Natural killer cell treated with Interleukin-12 subunit alpha and Interleukin-12 subunit beta and Interleukin-15 and Interleukin-18, amount 100 ng/mL, for 72 hours (primary cell): Measurements from ENCODE around the gene IFITM1. TPM values are rescaled to one million over a fixed set of nuclear protein-coding genes. Genes with fewer than 3 reads are reported as not detected.

Experiments used
- ATAC-seq, 2 donors: fragments of 150-1000 bp; cut with Tn5 transposase in 1 of 2; sonication (Bioruptor Pico), chemical (Tn5 transposase) in 1 of 2; 2 replicates each; pipeline ENCODE4 v1.10.0; 2021
- DNase-seq: peaks from one replicate; pipeline ENCODE4 v3.0.0; 2022; ENCODE audit warnings: low spot score
- H3K27ac Mint-ChIP-seq, 2 donors: 1 replicate in 1 of 2; 2 replicates in 1 of 2; pipeline ENCODE4 v1.8.0; 2022; ENCODE audit warnings: mixed read lengths in 2 of 2, mild to moderate bottlenecking in 1 of 2, moderate library complexity in 1 of 2
- H3K27me3 Mint-ChIP-seq, 2 donors: 1 replicate in 1 of 2; 2 replicates in 1 of 2; pipeline ENCODE4 v1.8.0; 2022; ENCODE audit warnings: mixed read lengths in 2 of 2
- H3K36me3 Mint-ChIP-seq: one replicate; pipeline ENCODE4 v1.8.0; 2022; ENCODE audit warnings: mixed read lengths
- H3K4me1 Mint-ChIP-seq, 2 donors: 1 replicate in 1 of 2; 2 replicates in 1 of 2; pipeline ENCODE4 v1.8.0; 2022; ENCODE audit warnings: low read depth in 2 of 2, mixed read lengths in 2 of 2, mild to moderate bottlenecking in 1 of 2
- H3K4me3 Mint-ChIP-seq: one replicate; pipeline ENCODE4 v1.8.0; 2022; ENCODE audit warnings: mixed read lengths
- H3K9me3 Mint-ChIP-seq: 2 replicates; pipeline ENCODE4 v1.8.0; 2022; ENCODE audit warnings: mixed read lengths
- total RNA-seq, 2 donors: library from RNA; stranded (reverse); gene quantifications; one replicate each; pipeline ENCODE4 v1.2.3, GENCODE V29; 2022

Gene IFITM1
- total RNA-seq, 2 donors from 2014 or later, result 58.1 to 71.0 TPM

- Mint-ChIP-seq H3K9me3 (no peaks in the 10 kb centered on the region), H3K27ac (peak overlapping the region in 1 of 2 donors; percentile 37), H3K27me3 (peaks cover 20 to 21% of the 10 kb centered on the region in 2 donors), H3K4me3 (peak overlapping the region; percentile 64), H3K36me3 (no peaks in the 10 kb centered on the region), H3K4me1 (peaks cover 19 to 36% of the 10 kb centered on the region in 2 donors)
- DNase-seq (peak; percentile 52), ATAC-seq (no peak)
Observed at GRCh38 chr11:279040-279965, 34.5 kb upstream of the IFITM1 start.

DNA sequence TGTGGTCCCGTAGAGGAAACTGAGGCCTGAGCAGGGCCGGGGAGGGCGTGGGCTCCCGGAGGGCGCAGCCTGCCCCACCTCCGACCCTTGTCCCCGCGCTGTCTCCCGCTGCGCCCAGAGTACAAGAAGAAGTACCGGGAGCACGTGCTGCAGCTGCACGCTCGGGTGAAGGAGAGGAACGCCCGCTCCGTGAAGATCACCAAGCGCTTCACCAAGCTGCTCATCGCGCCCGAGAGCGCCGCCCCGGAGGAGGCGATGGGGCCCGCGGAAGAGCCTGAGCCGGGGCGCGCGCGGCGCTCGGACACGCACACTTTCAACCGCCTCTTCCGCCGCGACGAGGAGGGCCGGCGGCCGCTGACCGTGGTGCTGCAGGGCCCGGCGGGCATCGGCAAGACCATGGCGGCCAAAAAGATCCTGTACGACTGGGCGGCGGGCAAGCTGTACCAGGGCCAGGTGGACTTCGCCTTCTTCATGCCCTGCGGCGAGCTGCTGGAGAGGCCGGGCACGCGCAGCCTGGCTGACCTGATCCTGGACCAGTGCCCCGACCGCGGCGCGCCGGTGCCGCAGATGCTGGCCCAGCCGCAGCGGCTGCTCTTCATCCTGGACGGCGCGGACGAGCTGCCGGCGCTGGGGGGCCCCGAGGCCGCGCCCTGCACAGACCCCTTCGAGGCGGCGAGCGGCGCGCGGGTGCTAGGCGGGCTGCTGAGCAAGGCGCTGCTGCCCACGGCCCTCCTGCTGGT, 33.7 kb upstream of the IFITM1 start:
- DNase-seq (peak; percentile 62), ATAC-seq (peak; percentile 53 to 68)
- Mint-ChIP-seq H3K4me3 (no peak overlapping the region), H3K27ac (no peak overlapping the region), H3K9me3 (no peaks in the 10 kb centered on the region), H3K36me3 (no peaks in the 10 kb centered on the region), H3K27me3 (peaks cover 20 to 23% of the 10 kb centered on the region in 2 donors), H3K4me1 (peaks cover 19 to 38% of the 10 kb centered on the region in 2 donors)

GRCh38 chr11:280706-281485, 32.9 kb upstream of the IFITM1 start:
- peak overlapping the region; percentile 62 for H3K4me3 Mint-ChIP-seq
- peak; percentile 56 to 57 for ATAC-seq
- no peaks in the 10 kb centered on the region for H3K9me3 Mint-ChIP-seq
- H3K27me3 Mint-ChIP-seq, result peaks cover 20 to 25% of the 10 kb centered on the region in 2 donors
- no peak overlapping the region for H3K27ac Mint-ChIP-seq
- peak; percentile 68 for DNase-seq
- H3K4me1 Mint-ChIP-seq, result peaks cover 19 to 38% of the 10 kb centered on the region in 2 donors
- H3K36me3 Mint-ChIP-seq, result no peaks in the 10 kb centered on the region

GRCh38 chr11:281486-282161, 32.2 kb upstream of the IFITM1 start:
- DNase-seq (peak; percentile 50), ATAC-seq (no peak)
- peak overlapping the region; percentile 62 for H3K4me3 Mint-ChIP-seq
- peaks cover 20 to 28% of the 10 kb centered on the region in 2 donors for H3K27me3 Mint-ChIP-seq
- no peaks in the 10 kb centered on the region for H3K36me3 Mint-ChIP-seq
- H3K27ac Mint-ChIP-seq, result no peak overlapping the region
- no peaks in the 10 kb centered on the region for H3K9me3 Mint-ChIP-seq
- peaks cover 19 to 38% of the 10 kb centered on the region in 2 donors for H3K4me1 Mint-ChIP-seq

DNA sequence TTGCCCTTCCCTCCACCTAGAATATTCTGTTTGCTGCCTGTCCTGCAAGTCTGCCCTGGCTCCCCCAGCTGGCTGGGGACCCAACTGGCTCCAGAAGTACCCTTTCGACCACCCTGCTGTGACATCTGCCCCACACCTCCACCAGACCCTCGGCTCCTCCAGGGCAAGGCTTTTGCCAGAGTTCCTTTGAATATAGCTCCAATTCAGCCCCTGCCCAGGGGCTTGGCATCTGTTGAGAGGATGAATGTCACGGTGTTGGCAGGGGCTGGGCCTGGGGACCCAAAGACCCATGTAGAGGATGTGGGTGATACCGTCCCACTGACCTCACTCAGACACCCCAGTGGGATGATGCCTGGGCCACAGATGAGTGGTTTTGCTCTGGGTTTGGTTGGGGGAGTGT, 31.7 kb upstream of the IFITM1 start:
- peak overlapping the region; percentile 34 for H3K4me3 Mint-ChIP-seq
- ATAC-seq, result no peak
- no peaks in the 10 kb centered on the region for H3K36me3 Mint-ChIP-seq
- H3K27me3 Mint-ChIP-seq, result peaks cover 20 to 32% of the 10 kb centered on the region in 2 donors
- no peak for DNase-seq
- H3K4me1 Mint-ChIP-seq, result peaks cover 19 to 41% of the 10 kb centered on the region in 2 donors
- H3K9me3 Mint-ChIP-seq, result no peaks in the 10 kb centered on the region
- H3K27ac Mint-ChIP-seq, result no peak overlapping the region

- no peaks in the 10 kb centered on the region for H3K36me3 Mint-ChIP-seq
- peak overlapping the region; percentile 34 for H3K4me3 Mint-ChIP-seq
- H3K9me3 Mint-ChIP-seq, result no peaks in the 10 kb centered on the region
- H3K27me3 Mint-ChIP-seq, result peaks cover 20 to 33% of the 10 kb centered on the region in 2 donors
- peaks cover 18 to 40% of the 10 kb centered on the region in 2 donors for H3K4me1 Mint-ChIP-seq
- no peak for DNase-seq
- no peak for ATAC-seq
- H3K27ac Mint-ChIP-seq, result no peak overlapping the region
Observed at GRCh38 chr11:282630-283360, 31.0 kb upstream of the IFITM1 start.

- Mint-ChIP-seq H3K4me1 (peaks cover 17 to 40% of the 10 kb centered on the region in 2 donors), H3K4me3 (no peak overlapping the region), H3K27me3 (peaks cover 20 to 35% of the 10 kb centered on the region in 2 donors), H3K9me3 (no peaks in the 10 kb centered on the region), H3K27ac (no peak overlapping the region), H3K36me3 (no peaks in the 10 kb centered on the region)
- DNase-seq (peak; percentile 52), ATAC-seq (no peak)
Observed at GRCh38 chr11:283405-284104, 30.3 kb upstream of the IFITM1 start.

DNA sequence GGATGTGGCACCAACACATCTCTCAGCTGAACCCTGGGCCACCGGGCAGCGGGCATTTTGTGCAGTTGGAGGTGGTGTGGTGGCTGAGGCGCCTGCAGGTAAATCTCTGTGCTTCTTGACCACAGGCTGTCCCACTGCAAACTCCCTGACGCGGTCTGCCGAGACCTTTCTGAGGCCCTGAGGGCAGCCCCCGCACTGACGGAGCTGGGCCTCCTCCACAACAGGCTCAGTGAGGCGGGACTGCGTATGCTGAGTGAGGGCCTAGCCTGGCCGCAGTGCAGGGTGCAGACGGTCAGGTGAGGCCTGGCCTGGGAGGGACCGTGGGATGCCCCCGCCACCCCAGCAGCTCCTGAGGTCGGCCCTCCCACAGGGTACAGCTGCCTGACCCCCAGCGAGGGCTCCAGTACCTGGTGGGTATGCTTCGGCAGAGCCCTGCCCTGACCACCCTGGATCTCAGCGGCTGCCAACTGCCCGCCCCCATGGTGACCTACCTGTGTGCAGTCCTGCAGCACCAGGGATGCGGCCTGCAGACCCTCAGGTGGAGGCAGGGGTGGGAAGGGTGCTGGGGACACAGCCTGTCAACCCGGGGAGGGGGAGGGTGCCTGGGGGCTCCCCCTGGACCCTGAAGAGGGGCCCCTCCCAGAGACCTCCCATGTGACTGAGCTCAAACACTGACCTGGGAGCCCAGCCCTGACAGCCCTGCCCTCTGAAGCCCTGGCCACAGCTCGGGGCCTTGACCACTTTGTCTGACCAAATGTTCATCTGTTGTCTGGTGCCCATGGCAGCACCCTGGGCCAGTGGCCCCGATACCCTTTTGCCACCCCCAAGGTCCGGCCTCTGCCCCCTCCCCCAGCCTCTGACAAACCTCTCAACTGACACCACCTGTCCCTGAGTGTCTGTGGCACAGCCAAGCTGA, 29.5 kb upstream of the IFITM1 start:
- Mint-ChIP-seq H3K27ac (no peak overlapping the region), H3K4me1 (peaks cover 17 to 38% of the 10 kb centered on the region in 2 donors), H3K9me3 (no peaks in the 10 kb centered on the region), H3K27me3 (peaks cover 20 to 33% of the 10 kb centered on the region in 2 donors), H3K4me3 (no peak overlapping the region), H3K36me3 (no peaks in the 10 kb centered on the region)
- DNase-seq (peak; percentile 62), ATAC-seq (no peak)

DNA sequence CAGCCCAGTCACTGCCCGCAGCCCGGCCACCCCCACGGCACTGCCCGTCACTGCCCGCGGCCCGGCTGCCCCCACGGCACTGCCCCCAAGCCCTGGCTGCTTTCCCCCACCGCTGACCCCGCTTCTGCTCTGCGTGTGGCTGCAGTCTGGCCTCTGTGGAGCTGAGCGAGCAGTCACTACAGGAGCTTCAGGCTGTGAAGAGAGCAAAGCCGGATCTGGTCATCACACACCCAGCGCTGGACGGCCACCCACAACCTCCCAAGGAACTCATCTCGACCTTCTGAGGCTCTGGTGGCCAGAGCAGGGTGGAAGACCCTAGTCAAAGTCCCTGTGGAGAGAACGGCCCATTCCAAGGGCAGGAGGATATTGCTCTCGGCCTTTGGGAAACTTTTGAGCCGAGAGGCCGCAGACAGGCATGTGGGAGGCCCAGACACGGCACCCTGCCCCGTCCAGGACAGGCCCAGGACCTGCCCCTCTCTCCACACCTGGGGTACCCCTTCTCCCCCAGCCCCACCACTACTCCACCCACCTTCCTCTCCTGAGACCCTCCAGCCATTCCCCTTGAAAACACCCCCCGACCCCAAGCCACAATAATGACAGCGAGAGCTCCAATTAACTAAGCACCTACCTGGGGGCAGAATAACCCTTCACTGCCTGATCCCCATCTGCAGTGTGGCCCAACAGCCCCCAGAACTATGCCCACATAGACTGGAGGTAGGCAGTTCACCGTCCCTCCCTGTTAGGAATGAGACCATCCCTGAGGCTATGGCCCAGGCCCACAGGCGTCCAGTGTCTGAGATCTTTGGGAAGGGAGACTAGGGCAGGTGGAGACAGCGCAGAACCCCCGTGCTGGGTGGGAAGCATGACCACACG, 28.6 kb upstream of the IFITM1 start:
- Mint-ChIP-seq H3K4me1 (peaks cover 17 to 41% of the 10 kb centered on the region in 2 donors), H3K4me3 (no peak overlapping the region), H3K36me3 (no peaks in the 10 kb centered on the region), H3K27ac (no peak overlapping the region), H3K27me3 (peaks cover 20 to 33% of the 10 kb centered on the region in 2 donors), H3K9me3 (no peaks in the 10 kb centered on the region)
- ATAC-seq (no peak), DNase-seq (no peak)

- Mint-ChIP-seq H3K4me3 (no peak overlapping the region), H3K36me3 (no peaks in the 10 kb centered on the region), H3K27ac (no peak overlapping the region), H3K9me3 (no peaks in the 10 kb centered on the region), H3K27me3 (peaks cover 20 to 33% of the 10 kb centered on the region in 2 donors), H3K4me1 (peaks cover 18 to 42% of the 10 kb centered on the region in 2 donors)
- DNase-seq, result no peak
- no peak for ATAC-seq
Observed at GRCh38 chr11:285894-286220, 28.0 kb upstream of the IFITM1 start.
